ENCODE results near the gene MRC1.
"Not testable (repeated sequence)": the region's sequence is repeated elsewhere in the genome, so short reads cannot be mapped to it uniquely, and the experiment has no call there.

The MRC1 gene

DNA sequence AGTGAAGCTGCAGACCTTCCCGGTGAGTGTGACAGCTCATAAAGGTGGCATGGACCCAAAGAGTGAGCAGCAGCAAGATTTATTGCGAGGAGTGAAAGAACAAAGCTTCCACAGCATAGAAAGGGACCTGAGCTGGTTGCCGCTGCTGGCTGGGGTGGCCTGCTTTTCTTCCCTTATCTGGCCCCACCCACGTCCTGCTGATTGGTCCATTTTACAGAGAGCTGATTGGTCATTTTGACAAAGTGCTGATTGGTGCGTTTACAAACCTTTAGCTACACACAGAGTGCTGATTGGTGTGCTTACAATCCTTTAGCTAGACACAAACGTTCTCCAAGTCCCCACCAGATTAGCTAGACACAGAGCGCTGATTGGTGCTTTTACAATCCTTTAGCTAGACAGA lies 141.1 kb downstream of the MRC1 start:
- H3K36me3 ChIP-seq (ENCODE audit: control insufficient read depth in 2 of 2, insufficient read depth in 1 of 2, low read length in 2 of 2); POLR2A ChIA-PET; H3K4me1 ChIP-seq (ENCODE audit: control insufficient read depth, insufficient read depth, low read length); H3K9me3 ChIP-seq (ENCODE audit: control insufficient read depth, insufficient read depth, low read depth, low read length); H3K27ac ChIP-seq (ENCODE audit: extremely low read depth, low read depth, low read length); H3K4me3 ChIP-seq (ENCODE audit: low read depth, low read length): not testable (repeated sequence)
- CTCF ChIA-PET, result interaction anchor here (0.6 kb wide), 1 partner anchor 40 kb away, joined by 3 read pairs; no protein-coding TSS in a partner anchor

DNA sequence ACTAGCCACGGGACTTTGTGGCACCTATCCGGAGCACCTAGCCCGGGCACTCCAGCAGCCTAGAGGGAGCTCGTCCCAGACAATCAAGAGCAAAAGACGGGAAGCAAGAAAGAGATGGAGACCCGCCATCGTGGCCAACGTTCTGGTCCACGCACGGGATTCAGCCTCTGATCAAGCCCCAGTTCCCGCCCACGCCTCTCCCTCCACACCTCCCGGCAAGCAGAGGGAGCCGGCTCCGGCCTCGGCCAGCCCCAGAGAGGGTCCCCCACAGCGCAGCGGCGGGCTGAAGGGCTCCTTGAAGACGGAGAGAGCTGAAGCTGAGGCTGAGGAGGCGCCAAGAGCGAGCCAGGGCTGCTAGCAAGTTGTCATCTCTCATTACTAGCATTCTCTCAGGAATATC lies 141.6 kb downstream of the MRC1 start:
- no peak overlapping the region for H3K4me3 ChIP-seq (ENCODE audit: low read depth, low read length)
- ChIA-PET POLR2A (no interaction called here), CTCF (interaction anchor here (1.1 kb wide), 1 partner anchor 151 kb away, joined by 3 read pairs; no protein-coding TSS in a partner anchor)
- H3K36me3 ChIP-seq (ENCODE audit: control insufficient read depth in 2 of 2, insufficient read depth in 1 of 2, low read length in 2 of 2), result no peaks in the 10 kb centered on the region
- H3K4me1 ChIP-seq (ENCODE audit: control insufficient read depth, insufficient read depth, low read length), result no peaks in the 10 kb centered on the region; the same call in 1 of the 2 replicates
- H3K9me3 ChIP-seq (ENCODE audit: control insufficient read depth, insufficient read depth, low read depth, low read length), result no peaks in the 10 kb centered on the region
- H3K27ac ChIP-seq (ENCODE audit: extremely low read depth, low read depth, low read length), result no peak overlapping the region
- no peak for TF ChIP-seq ZFHX2 (tag by site-specific recombination; conservative IDR thresholded peaks at IDR 0.05)
- no peak for TF ChIP-seq ZNF621 (tag by site-specific recombination; IDR thresholded peaks at IDR 0.05)
- TF ChIP-seq SP7 (tag by site-specific recombination; IDR thresholded peaks at IDR 0.05), result no peak
- no peak for TF ChIP-seq SP2 (tag by site-specific recombination; IDR thresholded peaks at IDR 0.05)
- no peak for TF ChIP-seq ZNF335 (tag by site-specific recombination; conservative IDR thresholded peaks at IDR 0.05)
- TF ChIP-seq ZNF785 (tag by site-specific recombination; IDR thresholded peaks at IDR 0.05), result no peak
- TF ChIP-seq ZNF341 (tag by site-specific recombination; IDR thresholded peaks at IDR 0.05; ENCODE audit: low read depth), result no peak
- TF ChIP-seq ZNF600 (tag by site-specific recombination; IDR thresholded peaks at IDR 0.05), result no peak
- TF ChIP-seq ZNF24 (tag by site-specific recombination; IDR thresholded peaks at IDR 0.05), result no peak
- TF ChIP-seq, protein P1, sequence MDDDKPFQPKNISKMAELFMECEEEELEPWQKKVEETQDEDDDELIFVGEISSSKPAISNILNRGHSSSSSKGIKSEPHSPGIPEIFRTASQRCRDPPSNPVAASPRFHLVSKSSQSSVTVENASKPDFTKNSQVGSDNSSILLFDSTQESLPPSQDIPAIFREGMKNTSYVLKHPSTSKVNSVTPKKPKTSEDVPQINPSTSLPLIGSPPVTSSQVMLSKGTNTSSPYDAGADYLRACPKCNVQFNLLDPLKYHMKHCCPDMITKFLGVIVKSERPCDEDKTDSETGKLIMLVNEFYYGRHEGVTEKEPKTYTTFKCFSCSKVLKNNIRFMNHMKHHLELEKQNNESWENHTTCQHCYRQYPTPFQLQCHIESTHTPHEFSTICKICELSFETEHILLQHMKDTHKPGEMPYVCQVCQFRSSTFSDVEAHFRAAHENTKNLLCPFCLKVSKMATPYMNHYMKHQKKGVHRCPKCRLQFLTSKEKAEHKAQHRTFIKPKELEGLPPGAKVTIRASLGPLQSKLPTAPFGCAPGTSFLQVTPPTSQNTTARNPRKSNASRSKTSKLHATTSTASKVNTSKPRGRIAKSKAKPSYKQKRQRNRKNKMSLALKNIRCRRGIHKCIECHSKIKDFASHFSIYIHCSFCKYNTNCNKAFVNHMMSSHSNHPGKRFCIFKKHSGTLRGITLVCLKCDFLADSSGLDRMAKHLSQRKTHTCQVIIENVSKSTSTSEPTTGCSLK (tag by site-specific recombination; IDR thresholded peaks at IDR 0.05), result no peak
- TF ChIP-seq ZBTB1 (tag by site-specific recombination; IDR thresholded peaks at IDR 0.05), result no peak
- no peak for TF ChIP-seq ZNF133 (tag by site-specific recombination; IDR thresholded peaks at IDR 0.05)
- no peak for TF ChIP-seq ZNF37A (tag by site-specific recombination; IDR thresholded peaks at IDR 0.05)
- no peak for TF ChIP-seq TCF7L2 (IDR thresholded peaks at IDR 0.05; ENCODE audit: borderline replicate concordance, low read depth, low read length)
- no peak for TF ChIP-seq ZBTB7A (tag by site-specific recombination; IDR thresholded peaks at IDR 0.05; ENCODE audit: low read depth)
- no peak for TF ChIP-seq ZNF433 (tag by site-specific recombination; IDR thresholded peaks at IDR 0.05; ENCODE audit: low read depth)

DNA sequence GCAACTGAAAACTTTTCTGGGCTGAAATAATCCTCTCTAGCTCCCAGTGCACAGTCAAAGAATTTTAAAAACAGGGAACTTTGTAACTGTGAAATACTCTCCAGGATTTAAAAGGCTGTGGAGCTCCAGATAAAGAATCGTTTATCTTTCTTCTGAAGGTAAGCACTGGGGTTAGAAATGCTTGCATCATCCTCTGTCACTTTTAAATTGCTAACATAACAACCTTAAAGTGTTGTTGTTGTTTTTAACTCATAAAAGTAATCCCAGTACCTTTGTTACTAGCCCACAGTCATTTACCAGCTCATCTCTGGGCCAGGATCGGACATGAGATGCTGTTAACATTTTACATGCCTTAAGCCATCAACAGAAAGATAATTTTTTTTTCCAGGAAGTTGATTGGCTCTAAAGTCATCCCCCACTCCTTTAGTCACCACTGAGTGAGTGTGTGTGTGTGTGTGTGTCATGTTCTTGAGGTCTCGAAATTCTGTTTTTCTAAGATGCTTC lies 142.8 kb downstream of the MRC1 start, which contains the start of gene SLC39A12:
Gene SLC39A12, plus strand, starts transcription at position 51 of the 504 bp plus-strand sequence. CDS start 1,359 bp downstream, outside the sequence.
- Histone ChIP-seq H3K9me3 (ENCODE audit: control insufficient read depth, insufficient read depth, low read depth, low read length) (no peaks in the 10 kb centered on the region), H3K4me3 (ENCODE audit: low read depth, low read length) (no peak within 1 kb of the TSS), H3K27ac (ENCODE audit: extremely low read depth, low read depth, low read length) (no peak within 1 kb of the TSS), H3K4me1 (ENCODE audit: control insufficient read depth, insufficient read depth, low read length) (no peaks in the 10 kb centered on the region; the same call in 1 of the 2 replicates), H3K36me3 (ENCODE audit: control insufficient read depth in 2 of 2, insufficient read depth in 1 of 2, low read length in 2 of 2) (no peaks in the 10 kb centered on the region)
- ChIA-PET CTCF (interaction anchor here (0.7 to 1.1 kb wide), 2 partner anchors 150 to 343 kb away, joined by 3 read pairs; no protein-coding TSS in a partner anchor), POLR2A (no interaction called here)
- TF ChIP-seq IKZF3 (tag by site-specific recombination; IDR thresholded peaks at IDR 0.05) (no peak), ZNF768 (tag by site-specific recombination; IDR thresholded peaks at IDR 0.05) (no peak), FEZF1 (tag by site-specific recombination; IDR thresholded peaks at IDR 0.05) (peak; percentile 58), ZNF776 (tag by site-specific recombination; IDR thresholded peaks at IDR 0.05; ENCODE audit: borderline replicate concordance) (no peak), ZNF350 (tag by site-specific recombination; IDR thresholded peaks at IDR 0.05) (peak; percentile 36; the same call in 1 of the 2 replicates)
- TF ChIP-seq, protein P2, sequence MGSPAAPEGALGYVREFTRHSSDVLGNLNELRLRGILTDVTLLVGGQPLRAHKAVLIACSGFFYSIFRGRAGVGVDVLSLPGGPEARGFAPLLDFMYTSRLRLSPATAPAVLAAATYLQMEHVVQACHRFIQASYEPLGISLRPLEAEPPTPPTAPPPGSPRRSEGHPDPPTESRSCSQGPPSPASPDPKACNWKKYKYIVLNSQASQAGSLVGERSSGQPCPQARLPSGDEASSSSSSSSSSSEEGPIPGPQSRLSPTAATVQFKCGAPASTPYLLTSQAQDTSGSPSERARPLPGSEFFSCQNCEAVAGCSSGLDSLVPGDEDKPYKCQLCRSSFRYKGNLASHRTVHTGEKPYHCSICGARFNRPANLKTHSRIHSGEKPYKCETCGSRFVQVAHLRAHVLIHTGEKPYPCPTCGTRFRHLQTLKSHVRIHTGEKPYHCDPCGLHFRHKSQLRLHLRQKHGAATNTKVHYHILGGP (tag by site-specific recombination; IDR thresholded peaks at IDR 0.05), result peak; percentile 67

DNA sequence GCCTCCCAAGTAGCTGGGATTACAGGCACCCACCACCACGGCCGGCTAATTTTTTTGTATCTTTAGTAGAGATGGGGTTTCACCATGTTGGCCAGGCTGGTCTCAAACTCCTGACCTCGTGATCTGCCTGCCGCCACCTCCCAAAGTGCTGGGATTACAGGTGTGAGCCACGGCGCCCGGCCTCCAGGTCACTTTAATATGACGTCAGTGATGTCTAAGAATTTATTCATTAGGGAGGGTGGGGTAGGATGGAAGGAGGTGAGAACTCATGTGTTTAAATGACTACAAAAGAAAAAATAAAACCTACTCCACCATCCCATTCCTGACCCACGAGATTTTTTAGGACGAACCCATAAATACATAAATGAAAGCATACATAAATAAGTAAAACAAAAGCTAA lies 145.2 kb downstream of the MRC1 start:
- POLR2A ChIA-PET; H3K4me1 ChIP-seq (ENCODE audit: control insufficient read depth, insufficient read depth, low read length); H3K9me3 ChIP-seq (ENCODE audit: control insufficient read depth, insufficient read depth, low read depth, low read length); H3K4me3 ChIP-seq (ENCODE audit: low read depth, low read length); H3K27ac ChIP-seq (ENCODE audit: extremely low read depth, low read depth, low read length); CTCF ChIA-PET; H3K36me3 ChIP-seq (ENCODE audit: control insufficient read depth in 2 of 2, insufficient read depth in 1 of 2, low read length in 2 of 2): not testable (repeated sequence)

Data from HEK293 (cell line).